Measurements from ENCODE around the gene GSTM3.
A peak's percentile ranks its signal among the peaks of the same experiment; 100 is the strongest.

GRCh38 chr1:109765896-109766615 is 25.2 kb upstream of the GSTM3 start:
- TF ChIP-seq CTCF (IDR thresholded peaks at IDR 0.05), result no peak
- TF ChIP-seq POLR2A (IDR thresholded peaks at IDR 0.05), result peak; percentile 68 to 80
